HepG2 (cell line): Measurements from ENCODE around the gene SESN1. TPM values are rescaled to one million over a fixed set of nuclear protein-coding genes. Genes with fewer than 3 reads are reported as not detected.

Source experiments
- ATAC-seq: fragments of 200-7000 bp; cut with Tn5 transposase; 3 replicates; pipeline ENCODE4 v1.9.1; 2020; ENCODE audit warnings: mild to moderate bottlenecking, moderate library complexity
- BruUV-seq: library from RNA; stranded (reverse); fragments of 400-500 nt; replicated peaks from 2 replicates; lab custom pipeline; 2021; lab: Mats Ljungman, UMichigan
- CTCF ChIA-PET: fragments of 300-600 bp; formaldehyde crosslinking; extraction: SDS; loops from one replicate; lab custom pipeline; 2021; ENCODE audit warnings: low total read pairs, inconsistent platforms, low intra/inter-chr PET ratio; lab: Yijun Ruan, JAX
- POLR2A ChIA-PET: fragments of 350-600 bp; sonication (Branson Sonifier 250); formaldehyde crosslinking; loops from one replicate; lab custom pipeline; 2020; ENCODE audit warnings: antibody characterized with exemption, inconsistent platforms; lab: Yijun Ruan, JAX
- DNase-seq: peaks from one replicate; pipeline ENCODE4 v3.0.0-alpha.2; 2015; ENCODE audit warnings: low spot score
- FAIRE-seq: peaks from 3 replicates; lab custom pipeline; 2011; peaks lifted over from hg19 to GRCh38; lab: Jason Lieb, UNC
- H2AFZ ChIP-seq: one replicate; pipeline ENCODE4 v1.6.1; 2011; ENCODE audit warnings: low read length, inconsistent platforms
- H3K27ac ChIP-seq: fragments of 300-600 bp; 3 replicates; pipeline ENCODE4 v1.8.0; 2011; ENCODE audit warnings: mixed run types, mild to moderate bottlenecking, mixed read lengths, low read length, inconsistent platforms; ENCODE audit not compliant: insufficient read depth; ENCODE audit errors: extremely low read length
- H3K27me3 ChIP-seq, 2 experiments: fragments of 200-600 bp in 1 of 2; 2 replicates in 1 of 2; 3 replicates in 1 of 2; pipeline versions ENCODE4 v1.6.0 to v1.8.0; 2011; ENCODE audit warnings: low read length in 2 of 2, mild to moderate bottlenecking in 2 of 2, moderate library complexity in 2 of 2, inconsistent platforms in 1 of 2; ENCODE audit not compliant: insufficient read depth in 2 of 2, control insufficient read depth in 1 of 2
- H3K36me3 ChIP-seq, 2 experiments: fragments of 200-600 bp in 1 of 2; replicated peaks in 1 of 2; 2 replicates in 1 of 2; 3 replicates in 1 of 2; pipeline versions ENCODE4 v1.5.1 to v1.8.0; 2011; ENCODE audit warnings: low read length in 2 of 2, inconsistent platforms in 1 of 2; ENCODE audit not compliant: insufficient read depth in 2 of 2, control insufficient read depth in 1 of 2
- H3K4me1 ChIP-seq: 2 replicates; pipeline ENCODE4 v1.5.1; 2012; ENCODE audit warnings: low read length, inconsistent platforms; ENCODE audit not compliant: insufficient read depth
- H3K4me2 ChIP-seq: 2 replicates; pipeline ENCODE4 v1.6.0; 2011; ENCODE audit warnings: low read depth, low read length, inconsistent platforms
- H3K4me3 ChIP-seq, 3 experiments: fragments of 200-600 bp in 1 of 3; sonication (generic), shearing (Covaris generic) in 1 of 3; replicated peaks in 1 of 3; 2 replicates each; pipeline ENCODE4 v1.5.1; 2011 to 2016; ENCODE audit warnings: low read length in 3 of 3, inconsistent platforms in 2 of 3, low read depth in 2 of 3, mild to moderate bottlenecking in 2 of 3, control low read depth in 1 of 3, mixed read lengths in 1 of 3; ENCODE audit not compliant: insufficient read depth in 1 of 3
- H3K79me2 ChIP-seq: one replicate; pipeline ENCODE4 v1.6.1; 2011; ENCODE audit warnings: low read length, inconsistent platforms; ENCODE audit not compliant: insufficient read depth
- H3K9ac ChIP-seq: 2 replicates; pipeline ENCODE4 v1.6.0; 2011; ENCODE audit warnings: mild to moderate bottlenecking, low read depth, low read length, inconsistent platforms; ENCODE audit not compliant: insufficient read depth
- H3K9me3 ChIP-seq: 2 replicates; pipeline ENCODE4 v1.5.1; 2012; ENCODE audit warnings: mild to moderate bottlenecking, low read length
- H4K20me1 ChIP-seq: 2 replicates; pipeline ENCODE4 v1.6.0; 2011; ENCODE audit warnings: inconsistent platforms, mild to moderate bottlenecking, low read length, moderate library complexity; ENCODE audit not compliant: insufficient read depth
- CBX1 ChIP-seq: IDR thresholded peaks from one replicate; pipeline ENCODE4 v1.6.1; 2016; ENCODE audit warnings: antibody characterized with exemption, low read depth
- PLSCR1 ChIP-seq: sonication (generic); formaldehyde crosslinking; IDR thresholded peaks from 2 replicates; pipeline ENCODE4 v1.5.0; 2020; ENCODE audit warnings: missing genetic modification reagents, mild to moderate bottlenecking, borderline replicate concordance
- RERE ChIP-seq: IDR thresholded peaks from 2 replicates; pipeline ENCODE4 v1.6.1; 2016; ENCODE audit warnings: low read depth, missing genetic modification reagents, missing compliant biosample characterization
- ZNF234 ChIP-seq: sonication (generic); formaldehyde crosslinking; conservative IDR thresholded peaks from 2 replicates; pipeline ENCODE4 v1.5.1; 2020; ENCODE audit warnings: mild to moderate bottlenecking, missing genetic modification reagents
- ZNF761 ChIP-seq: sonication (generic); formaldehyde crosslinking; conservative IDR thresholded peaks from 2 replicates; pipeline ENCODE4 v1.4.0; 2020; ENCODE audit warnings: mild to moderate bottlenecking, missing genetic modification reagents
- ZNF792 ChIP-seq: IDR thresholded peaks from 2 replicates; pipeline ENCODE4 v1.6.1; 2016
- WGBS: methylation state at CpG from one replicate; pipeline ENCODE4 v1.1.6; 2017; ENCODE audit warnings: low lambda C conversion rate; 5-methylcytosine and 5-hydroxymethylcytosine counted together
- in situ Hi-C: cut with HindIII; loops from 2 replicates; pipeline ENCODE4 v1.10.0; 2017; ENCODE audit warnings: low pct_unique_long_range_greater_than_20kb; ENCODE audit not compliant: extremely low pct_ligation_motif_present
- intact Hi-C: fragments of 100-400 bp; cut with micrococcal nuclease; formaldehyde crosslinking; loops from one replicate; pipeline ENCODE4 v1.10.0; 2022; ENCODE audit not compliant: unreplicated experiment
- polyA plus RNA-seq, 8 experiments: library from polyadenylated mRNA; depleted of rRNA in 3 of 8; stranded (reverse) in 7 of 8; unstranded in 1 of 8; fragments of >200 nt; fragmentation: Illumina TruSeq in 4 of 8; extraction: Trizol in 4 of 8; gene quantifications; 2 replicates each; pipeline versions ENCODE4 v1.2.1 to v1.2.3, GENCODE V29; 2011 to 2016; ENCODE audit warnings: low read depth in 4 of 8, missing spikeins in 1 of 8, mixed read lengths in 1 of 8; ENCODE audit not compliant: insufficient read depth in 1 of 8
- total RNA-seq, 5 experiments: library from RNA; depleted of rRNA; stranded (reverse); fragments of >200 nt; fragmentation: Illumina TruSeq; extraction: Trizol; gene quantifications; 2 replicates each; pipeline ENCODE4 v1.2.3, GENCODE V29; 2016; ENCODE audit warnings: low read depth in 1 of 5

The SESN1 gene
- total and polyA plus RNA-seq, 2 of the 13 experiments (the other 11 are each of a cell fraction or from before 2014, with no cell fraction given) = 24.9 to 44.7 TPM

- H3K27ac ChIP-seq = no peak overlapping the region
- WGBS = 21% methylated on average over 10 of the region's 10 CpGs
- no peaks in the 10 kb centered on the region for H3K79me2 ChIP-seq
- H3K4me3 ChIP-seq = no peak overlapping the region
- BruUV-seq = no TSS peak
- ChIA-PET POLR2A (no interaction called here), CTCF (no interaction called here)
- H3K4me1 ChIP-seq = no peaks in the 10 kb centered on the region
- FAIRE-seq (no peak), DNase-seq (no peak), ATAC-seq (peak; percentile 69)
- H3K4me2 ChIP-seq = no peak overlapping the region
- no peaks in the 10 kb centered on the region for H3K36me3 ChIP-seq
- H3K9me3 ChIP-seq = no peaks in the 10 kb centered on the region
- H3K27me3 ChIP-seq = peaks cover 6 to 38% of the 10 kb centered on the region in 2 experiments; a peak in 3 of 5 replicates
- intact Hi-C loops (no loop called here), in situ Hi-C loops (no loop called here)
- H4K20me1 ChIP-seq = no peaks in the 10 kb centered on the region
- no peak overlapping the region for H3K9ac ChIP-seq
- TF ChIP-seq CBX1 (no peak), ZNF761 (CRISPR knock-in tag) (no peak), RERE (CRISPR knock-in tag) (no peak), PLSCR1 (CRISPR knock-in tag) (no peak), ZNF234 (CRISPR knock-in tag) (no peak), ZNF792 (no peak)
- H2AFZ ChIP-seq = no peak overlapping the region
Measured at GRCh38 chr6:108945681-108946159, 148.9 kb downstream of the SESN1 start.
